GM10847 (cell line): Measurements from ENCODE around the gene NT5C3B.

Experiments used
- POLR2A ChIP-seq: IDR thresholded peaks from 2 replicates; pipeline ENCODE4 v1.6.1; 2011; ENCODE audit not compliant: insufficient read length; ENCODE audit errors: extremely low read depth

Gene NT5C3B

GRCh38 chr17:41813699-41814124 is 22.3 kb downstream of the NT5C3B start:
- TF ChIP-seq POLR2A = no peak

GRCh38 chr17:41813152-41813680 is 22.8 kb downstream of the NT5C3B start:
- no peak for TF ChIP-seq POLR2A

GRCh38 chr17:41812381-41813151 is 23.5 kb downstream of the NT5C3B start, which contains the start of gene FKBP10:
TSS of gene FKBP10 (plus strand) at chr17:41813004. CDS start at chr17:41813035, 31 bp downstream.
- no peak for TF ChIP-seq POLR2A

GRCh38 chr17:41811549-41812380 is 24.3 kb downstream of the NT5C3B start, which contains the start of gene P3H4:
TSS of gene P3H4 (minus strand) at chr17:41811949. CDS start at chr17:41811915, 34 bp downstream.
- no peak for TF ChIP-seq POLR2A

GRCh38 chr17:41810659-41811548 is 25.1 kb downstream of the NT5C3B start:
- TF ChIP-seq POLR2A = no peak

GRCh38 chr17:41806685-41807445 is 29.2 kb downstream of the NT5C3B start:
- TF ChIP-seq POLR2A = no peak

GRCh38 chr17:41803049-41804020 is 32.7 kb downstream of the NT5C3B start:
- no peak for TF ChIP-seq POLR2A

GRCh38 chr17:41801374-41802271 is 34.4 kb downstream of the NT5C3B start:
- TF ChIP-seq POLR2A = no peak

- no peak for TF ChIP-seq POLR2A
Measured at GRCh38 chr17:41800601-41801373, 35.2 kb downstream of the NT5C3B start.

GRCh38 chr17:41799366-41799765 is 36.7 kb downstream of the NT5C3B start:
- no peak for TF ChIP-seq POLR2A

- TF ChIP-seq POLR2A = no peak
Measured at GRCh38 chr17:41797377-41797776, 38.7 kb downstream of the NT5C3B start.
